RCC 7860 (cell line): Measurements from ENCODE around the gene SSH2.
"Not testable (repeated sequence)": the region's sequence is repeated elsewhere in the genome, so short reads cannot be mapped to it uniquely, and the experiment has no call there.

Experiments used
- DNase-seq: peaks from one replicate; pipeline ENCODE4 v3.0.0-alpha.2; 2015; ENCODE audit warnings: low spot score
- FAIRE-seq: peaks from 2 replicates; lab custom pipeline; 2012; peaks lifted over from hg19 to GRCh38; lab: Jason Lieb, UNC

SSH2 gene

DNA sequence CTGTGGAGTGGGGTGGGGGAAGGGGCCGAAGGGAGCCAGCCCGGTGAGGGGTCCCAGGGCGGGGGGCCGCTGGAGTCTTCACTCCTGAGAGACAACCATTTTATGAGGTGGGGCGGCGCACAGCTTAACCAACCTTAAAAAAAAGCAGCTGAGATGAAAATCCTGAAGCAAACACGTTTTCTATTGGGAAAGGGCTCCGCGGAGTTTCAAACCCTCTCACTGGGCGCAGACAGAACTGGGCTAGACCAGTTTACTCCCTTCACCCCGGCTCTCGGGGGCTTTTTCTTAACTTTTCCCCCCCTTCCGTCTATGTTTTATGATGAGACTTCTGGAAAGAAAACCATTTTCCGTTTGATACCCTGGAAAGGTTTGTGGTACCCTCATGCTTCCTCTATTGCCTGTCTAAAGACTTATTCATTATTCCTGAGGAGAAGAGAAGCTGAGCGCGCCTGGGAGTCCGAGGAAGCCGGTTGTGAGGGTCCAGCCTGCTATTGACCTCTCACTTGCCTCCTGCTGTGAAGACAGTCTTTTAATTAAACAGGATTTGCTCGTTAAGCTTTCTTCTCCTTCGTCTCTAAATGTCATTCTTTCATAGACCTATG lies 482 bp upstream of the SSH2 start:
- no peak for FAIRE-seq

DNA sequence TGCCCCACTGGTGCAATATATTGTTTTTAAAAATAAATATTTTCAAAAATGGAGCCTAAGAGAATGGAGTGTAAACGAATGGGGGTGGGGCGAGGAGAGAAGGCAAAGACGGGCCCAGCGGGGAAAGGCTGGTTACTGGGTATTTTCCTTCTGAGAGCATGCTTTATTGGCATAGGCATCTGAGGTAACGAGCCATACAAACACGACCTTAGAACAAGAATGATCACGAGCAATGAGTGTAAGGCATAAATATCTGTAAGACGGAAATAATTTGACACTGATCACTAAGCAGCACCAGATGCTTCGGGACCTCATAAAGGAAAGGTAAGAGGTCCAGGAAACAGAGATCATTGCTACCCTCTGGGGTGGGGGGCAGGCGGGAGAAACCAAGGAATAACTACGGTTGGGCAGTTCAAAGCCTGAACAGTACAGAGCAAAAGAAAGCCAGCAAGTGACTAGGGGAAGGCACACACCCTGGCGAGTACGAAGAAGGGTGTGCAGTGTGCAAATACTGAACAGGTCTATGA lies 959 bp downstream of the SSH2 start:
- DNase-seq (peak; percentile 49), FAIRE-seq (no peak)

More for the DNA sequence above, 482 bp upstream of the SSH2 start:
- no peak for DNase-seq

DNA sequence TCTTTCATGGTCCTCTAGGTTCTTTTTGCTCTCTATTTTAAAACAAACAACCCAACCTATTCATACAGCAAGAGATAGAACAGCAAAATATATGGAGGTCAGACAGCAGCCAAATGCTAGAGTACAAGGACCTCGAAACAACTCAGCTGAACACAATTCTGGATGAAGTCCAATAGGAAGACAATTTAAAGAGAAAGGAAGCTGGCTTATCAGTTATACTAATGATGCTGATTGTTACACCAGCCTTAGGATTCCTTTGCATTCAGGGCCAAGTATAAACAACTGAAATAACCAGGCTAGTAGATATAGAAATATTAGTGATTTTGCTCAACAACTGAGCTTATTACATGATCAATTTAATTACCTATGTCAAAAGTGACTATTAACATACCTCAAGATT lies 2.5 kb downstream of the SSH2 start:
- FAIRE-seq = no peak

DNA sequence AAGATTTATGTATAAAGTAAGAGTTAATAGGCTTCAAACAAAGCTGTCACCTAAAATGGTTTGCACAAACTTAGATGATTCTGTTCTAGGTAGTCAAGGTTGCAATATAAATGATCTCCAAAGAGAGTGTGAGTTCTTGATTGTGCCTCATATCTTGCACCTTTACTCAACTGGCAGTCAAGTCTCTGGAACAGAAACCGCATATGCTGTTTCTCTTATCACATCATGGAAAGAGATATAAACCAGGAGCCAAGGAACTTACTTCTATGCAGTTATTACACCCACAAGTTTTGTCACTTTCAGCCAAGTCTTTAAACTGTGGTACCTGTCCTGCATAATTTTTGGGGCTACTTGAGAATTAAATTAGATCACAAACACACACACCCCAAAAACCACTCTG lies 5.2 kb downstream of the SSH2 start:
- no peak for FAIRE-seq
- no peak for DNase-seq

More for the DNA sequence above, 2.5 kb downstream of the SSH2 start:
- no peak for DNase-seq

DNA sequence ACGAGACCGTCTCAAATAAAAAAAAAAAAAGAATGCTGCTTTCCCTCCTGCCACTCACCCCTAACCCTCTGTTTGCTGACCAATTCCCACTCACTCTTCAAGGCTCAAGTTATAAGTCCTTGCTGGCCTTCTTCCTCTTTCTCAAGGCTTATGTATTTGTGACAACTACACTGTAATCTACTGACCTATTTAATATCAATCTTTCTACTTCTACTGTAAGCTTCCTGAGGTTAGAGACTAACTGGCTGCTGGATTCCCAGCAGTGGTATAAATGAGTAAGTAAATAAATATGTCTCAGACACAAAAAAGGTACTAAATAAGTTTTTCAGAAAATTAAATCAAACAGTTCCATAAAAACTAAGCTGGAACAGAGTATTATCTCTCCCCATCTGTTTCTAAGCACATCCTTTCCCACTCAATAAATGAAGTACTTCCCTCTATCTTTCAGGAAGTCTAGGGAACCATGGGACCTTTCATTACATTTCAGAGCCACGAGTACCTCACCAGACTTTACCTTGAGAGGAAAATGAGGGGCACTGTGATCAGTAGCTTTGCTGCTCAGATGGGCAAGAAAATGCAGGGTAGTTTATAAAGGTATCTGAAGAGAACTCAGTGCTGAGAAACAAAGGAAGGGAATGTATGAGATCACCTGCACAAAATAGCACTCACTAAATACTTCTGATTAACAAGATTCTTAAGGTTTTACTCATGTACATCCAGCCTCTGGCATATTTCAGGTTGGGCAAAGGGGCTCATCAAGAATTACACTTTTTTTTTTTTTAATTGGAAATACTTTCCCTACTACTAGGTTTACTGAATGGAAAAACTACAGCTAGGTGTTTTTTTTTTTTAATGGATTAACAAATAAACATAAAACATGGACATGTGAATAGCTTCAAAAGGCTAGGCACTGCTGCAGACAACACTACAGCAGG lies 10.8 kb downstream of the SSH2 start:
- DNase-seq (peak; percentile 75), FAIRE-seq (peak; percentile 73)

DNA sequence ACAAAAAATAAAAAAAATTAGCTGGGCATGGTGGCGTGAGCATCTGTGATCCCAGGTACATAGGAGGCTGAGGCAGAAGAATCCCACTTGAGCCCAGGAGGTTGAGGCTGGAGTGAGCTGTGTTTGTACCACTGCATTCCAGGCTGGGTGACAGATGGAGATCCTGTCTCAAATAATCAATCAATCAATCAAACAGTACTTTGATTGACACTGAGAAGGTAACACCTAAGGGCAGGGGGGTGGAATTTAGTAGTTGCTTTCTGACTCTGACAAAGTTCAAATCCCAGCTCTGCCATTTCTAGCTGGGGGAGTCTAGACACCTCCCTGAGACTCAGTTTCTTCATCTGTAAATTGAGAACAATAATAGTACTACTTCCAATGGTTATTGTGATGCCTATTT lies 12.0 kb downstream of the SSH2 start:
- no peak for FAIRE-seq
- no peak for DNase-seq

DNA sequence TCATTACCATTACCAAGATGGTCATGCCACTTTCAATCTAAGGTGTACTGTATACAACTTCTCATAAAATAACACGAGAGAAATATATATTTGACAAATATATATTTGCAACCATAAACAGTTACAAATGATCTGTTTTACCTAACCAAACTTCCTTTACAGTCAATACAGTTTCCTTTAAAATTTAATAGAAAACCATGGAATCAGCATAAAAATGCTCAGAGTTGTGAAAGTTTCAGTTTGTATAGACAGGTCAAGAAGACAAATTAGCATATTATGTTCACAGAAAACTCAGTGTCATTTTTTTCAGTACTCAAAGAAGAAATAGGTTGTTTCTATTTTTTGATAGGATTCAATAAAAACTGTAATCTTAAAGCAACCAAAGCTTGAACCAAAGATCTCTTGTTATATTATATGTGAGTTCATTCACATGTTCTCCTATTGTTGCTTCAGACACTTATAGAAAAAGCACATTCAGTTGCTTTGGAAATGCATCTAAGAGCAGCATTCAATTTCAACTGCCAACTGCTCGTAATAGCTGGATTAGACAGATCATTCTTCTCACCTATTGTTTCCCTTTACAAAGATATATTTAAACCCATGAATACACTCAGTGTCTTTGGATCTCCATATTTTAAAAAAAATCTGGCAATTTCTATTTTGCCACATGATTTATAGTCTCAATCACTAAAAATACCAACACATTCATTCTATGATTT lies 15.1 kb downstream of the SSH2 start:
- DNase-seq = no peak
- FAIRE-seq = peak; percentile 12

DNA sequence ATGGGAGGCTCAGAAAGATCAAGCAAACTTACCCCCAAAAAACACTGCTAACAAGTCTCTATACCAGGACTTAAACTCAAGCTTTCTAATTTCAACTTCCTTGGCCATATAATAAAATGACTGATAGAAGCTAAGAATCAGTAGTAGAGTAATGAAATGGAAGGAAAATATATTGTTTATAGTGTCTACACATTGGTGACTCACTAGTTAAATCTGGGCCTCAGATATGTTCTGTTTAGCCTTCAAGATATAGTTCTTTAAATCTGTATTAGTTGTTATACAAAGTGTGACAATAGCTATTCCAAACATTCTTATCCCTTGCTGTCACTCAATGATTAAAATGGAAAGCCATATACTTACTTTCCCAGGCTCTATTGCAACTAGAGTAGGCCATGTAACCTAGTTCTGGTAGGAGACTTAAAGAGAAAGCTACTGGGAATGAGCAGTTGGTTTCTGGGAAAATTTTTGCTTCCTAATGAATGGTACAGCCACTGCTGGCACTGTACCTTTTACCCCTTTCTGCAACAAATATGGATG lies 18.3 kb downstream of the SSH2 start:
- no peak for DNase-seq
- FAIRE-seq = no peak

DNA sequence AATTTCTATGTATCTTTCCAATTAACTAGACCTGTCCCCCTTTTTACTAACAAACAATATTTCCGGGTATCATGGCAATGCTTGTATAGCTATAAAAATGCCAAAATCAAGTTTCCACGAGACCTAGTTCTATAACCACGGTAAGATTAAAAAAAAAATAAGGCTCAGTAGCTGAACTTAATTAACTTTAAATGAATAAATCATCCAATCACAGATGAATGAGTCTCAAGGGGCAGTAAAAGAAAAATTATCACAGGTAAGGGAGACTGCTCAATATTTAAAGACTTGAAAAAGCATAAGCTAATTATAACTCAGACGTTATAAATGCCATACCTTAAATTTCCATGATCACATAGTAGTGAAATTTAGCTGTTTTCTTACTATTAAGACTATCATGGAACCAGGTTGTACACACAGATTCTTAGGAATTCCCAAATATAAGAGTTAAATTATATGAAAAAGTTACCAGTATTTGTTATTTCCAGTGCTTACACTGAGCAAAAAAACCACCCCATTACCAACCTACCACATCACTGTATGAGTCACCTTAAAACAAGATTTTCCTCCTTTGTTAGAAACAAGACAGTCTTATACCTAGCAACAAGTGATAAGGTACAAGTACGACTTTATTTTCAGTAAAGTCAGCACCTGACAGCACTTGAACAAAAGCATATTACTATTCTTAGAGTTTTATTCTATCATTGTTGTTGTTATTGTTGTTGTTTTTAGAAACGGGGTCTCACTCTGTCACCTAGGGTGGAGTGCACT lies 20.6 kb downstream of the SSH2 start:
- peak; percentile 17 for FAIRE-seq
- DNase-seq = peak; percentile 35

DNA sequence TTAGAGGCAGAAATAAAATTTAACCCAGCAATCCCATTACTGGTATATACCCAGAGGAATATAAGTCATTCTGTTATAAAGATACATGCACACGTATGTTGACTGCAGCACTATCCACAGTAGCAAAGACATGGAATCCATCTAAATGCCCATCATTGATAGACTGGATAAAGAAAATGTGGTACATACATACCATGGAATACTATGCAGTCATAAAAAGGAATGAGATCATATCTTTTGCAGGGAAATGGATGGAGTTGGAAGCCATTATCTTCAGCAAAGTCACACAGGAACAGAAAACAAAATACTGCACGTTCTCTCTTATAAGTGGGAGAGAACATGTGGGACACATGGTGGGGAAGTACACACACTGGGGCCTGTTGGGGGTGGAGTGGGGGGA lies 23.1 kb downstream of the SSH2 start:
- FAIRE-seq = no peak

DNA sequence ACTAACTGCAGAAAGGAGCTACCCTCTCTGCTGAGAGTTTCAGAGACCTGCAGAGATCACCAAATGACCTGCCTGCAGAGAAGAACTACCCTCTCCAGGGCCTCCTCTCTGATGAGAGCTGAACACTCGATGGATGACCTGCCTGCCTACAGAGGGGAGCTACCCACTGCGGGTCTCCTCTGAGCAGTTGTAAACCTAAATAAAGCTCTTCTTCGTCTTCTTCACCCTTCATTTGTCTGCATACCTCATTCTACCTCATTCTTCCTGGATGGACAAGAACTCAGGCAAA lies 24.2 kb downstream of the SSH2 start:
- no peak for DNase-seq
- no peak for FAIRE-seq

More for the DNA sequence above, 23.1 kb downstream of the SSH2 start:
- no peak for DNase-seq

DNA sequence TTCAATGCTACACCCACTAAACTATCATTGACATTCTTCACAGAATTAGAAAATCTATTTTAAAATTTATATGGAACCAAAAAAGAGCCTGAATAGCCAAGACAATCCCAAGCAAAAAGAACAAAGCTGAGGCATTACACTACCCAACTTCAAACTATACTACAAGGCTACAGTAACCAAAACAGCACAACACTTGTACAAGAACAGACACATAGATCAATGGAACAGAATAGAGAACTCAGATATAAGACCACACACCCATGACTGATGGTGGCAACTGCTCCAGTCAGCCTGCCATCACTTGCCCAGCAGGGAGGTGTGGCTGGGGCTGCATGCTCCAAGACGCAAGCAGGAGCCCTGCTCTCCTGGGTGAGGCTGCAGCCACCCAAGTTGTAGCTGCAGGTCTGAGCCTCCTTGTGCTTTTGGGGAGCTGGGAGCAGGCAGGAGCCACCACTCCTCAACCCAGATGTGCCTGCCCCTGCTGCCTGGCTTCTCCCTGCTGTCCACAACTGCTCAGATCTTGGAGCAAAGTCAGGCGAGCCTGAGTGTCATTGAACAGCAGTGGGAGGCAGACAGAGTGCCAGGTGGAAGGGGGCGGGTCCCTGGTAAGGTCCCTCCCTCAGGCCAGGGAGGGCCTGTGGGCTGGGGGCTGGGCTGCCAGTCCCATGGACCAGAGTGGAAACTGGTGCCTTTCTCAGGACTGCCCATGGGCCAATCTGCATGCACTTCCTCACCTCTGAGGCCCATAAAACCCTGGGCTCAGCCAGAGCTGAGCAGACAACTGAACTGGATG lies 24.7 kb downstream of the SSH2 start:
- no peak for FAIRE-seq
- DNase-seq = no peak

DNA sequence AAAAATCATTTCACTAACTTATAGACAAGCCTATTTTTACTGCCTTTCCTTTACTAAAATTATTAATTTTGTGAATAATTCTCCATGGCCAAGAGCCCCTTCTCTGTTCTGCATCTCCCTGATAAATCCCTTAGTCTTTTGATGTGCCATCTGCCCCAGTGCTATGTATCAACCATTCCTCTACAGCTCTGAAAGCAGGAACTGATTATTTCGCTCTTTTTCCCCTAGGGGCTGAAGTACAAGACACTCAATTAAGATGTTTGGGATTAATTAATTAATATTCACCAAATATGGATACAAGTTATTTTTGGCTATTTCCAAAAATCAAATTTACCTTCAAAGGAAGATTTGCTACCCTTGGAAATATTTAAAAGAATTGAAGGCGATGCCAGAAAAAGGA lies 26.6 kb downstream of the SSH2 start:
- DNase-seq (no peak), FAIRE-seq (no peak)

DNA sequence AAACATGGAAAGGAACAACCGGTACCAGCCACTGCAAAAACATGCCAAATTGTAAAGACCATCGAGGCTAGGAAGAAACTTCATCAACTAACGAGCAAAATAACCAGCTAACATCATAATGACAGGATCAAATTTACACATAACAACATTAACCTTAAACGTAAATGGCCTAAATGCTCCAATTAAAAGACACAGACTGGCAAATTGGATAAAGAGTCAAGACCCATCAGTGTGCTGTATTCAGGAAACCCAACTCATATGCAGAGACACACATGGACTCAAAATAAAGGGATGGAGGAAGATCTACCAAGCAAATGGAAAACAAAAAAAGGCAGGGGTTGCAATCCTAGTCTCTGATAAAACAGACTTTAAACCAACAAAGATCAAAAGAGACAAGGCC lies 32.9 kb downstream of the SSH2 start:
- FAIRE-seq, DNase-seq: not testable (repeated sequence)

DNA sequence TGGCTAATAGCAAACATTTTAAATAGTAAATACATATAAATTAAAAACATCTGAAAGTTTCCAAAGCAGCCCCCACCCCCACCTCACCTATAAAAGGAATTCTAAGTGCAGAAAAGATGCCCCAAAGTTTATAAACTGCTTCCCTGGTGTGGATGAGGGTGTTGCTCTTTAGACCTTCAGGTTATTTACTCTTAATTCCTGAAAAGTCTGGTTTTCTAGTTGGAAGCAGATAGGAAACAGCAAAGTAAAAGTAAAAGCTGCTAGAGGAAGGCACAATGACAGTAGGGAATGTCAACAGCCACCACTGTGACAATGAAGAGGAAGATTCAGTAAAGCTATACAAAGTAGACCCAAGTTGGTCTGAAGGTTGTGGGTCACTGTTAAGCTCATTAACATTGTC lies 37.8 kb downstream of the SSH2 start:
- FAIRE-seq (no peak), DNase-seq (no peak)

DNA sequence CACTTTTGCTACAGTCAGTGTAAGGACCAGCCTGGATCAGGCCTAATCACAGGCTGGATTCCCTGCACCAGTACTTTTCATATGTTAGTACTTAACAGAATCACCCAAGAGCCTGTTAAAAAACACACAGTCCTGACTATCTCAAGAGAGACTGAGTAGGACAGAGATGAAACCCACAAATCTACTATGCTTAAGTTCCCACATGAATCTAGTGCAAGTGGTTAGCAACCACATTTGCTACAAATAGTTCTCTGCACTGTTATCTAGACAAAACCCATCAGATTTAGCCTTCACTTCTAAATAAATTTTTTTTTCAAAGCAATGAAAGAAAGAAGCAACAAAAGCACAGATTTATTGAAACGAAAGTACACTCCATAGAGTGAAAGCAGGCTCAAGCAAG lies 38.9 kb downstream of the SSH2 start:
- DNase-seq (no peak), FAIRE-seq (no peak)

DNA sequence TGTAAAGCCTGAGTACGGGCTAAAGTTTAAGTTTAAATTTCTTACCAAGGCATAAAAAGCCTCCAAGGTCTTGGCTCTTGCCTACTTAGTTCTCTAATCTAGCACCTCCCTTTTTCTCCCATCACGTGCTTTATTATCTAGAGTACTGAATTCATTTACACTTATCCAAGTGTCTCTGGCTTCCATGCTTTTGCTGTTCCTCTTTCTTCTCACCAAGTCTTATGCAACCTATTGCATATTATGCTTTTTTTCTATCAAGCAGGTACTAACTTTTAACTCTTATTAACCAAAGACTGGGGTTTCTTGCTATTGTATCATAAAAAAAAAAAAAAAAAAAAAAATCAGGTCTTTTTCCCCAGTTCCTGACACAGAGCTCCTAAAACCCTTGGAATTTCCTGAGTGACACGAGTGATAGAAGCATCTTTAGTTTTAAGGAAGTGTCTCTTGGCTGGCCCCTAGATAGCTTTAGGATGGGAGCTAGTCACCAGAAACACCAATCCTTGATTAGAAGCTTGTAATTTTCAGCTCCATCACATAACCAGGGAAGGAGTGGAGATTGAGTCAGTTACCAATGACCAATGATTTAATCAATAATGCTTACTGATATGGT lies 44.9 kb downstream of the SSH2 start:
- no peak for DNase-seq
- no peak for FAIRE-seq

DNA sequence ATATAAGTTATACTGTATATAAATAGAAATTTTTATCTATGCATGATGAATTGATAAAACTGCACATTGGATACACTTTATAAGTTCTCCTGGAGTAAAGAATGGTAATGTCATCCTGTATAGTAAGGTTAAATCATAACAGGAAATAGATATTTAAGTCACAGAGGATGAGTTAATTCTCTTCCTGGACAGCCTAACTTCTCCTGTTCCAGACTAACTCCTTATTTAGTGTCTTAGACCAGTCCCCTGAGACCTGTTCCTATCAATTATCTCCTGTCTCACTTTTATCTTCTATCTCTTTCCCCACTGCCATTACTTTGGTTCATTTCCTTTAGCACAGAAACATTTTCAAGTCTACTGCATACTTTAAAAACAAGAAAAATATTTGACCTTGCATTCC lies 46.5 kb downstream of the SSH2 start:
- no peak for DNase-seq
- FAIRE-seq = no peak

DNA sequence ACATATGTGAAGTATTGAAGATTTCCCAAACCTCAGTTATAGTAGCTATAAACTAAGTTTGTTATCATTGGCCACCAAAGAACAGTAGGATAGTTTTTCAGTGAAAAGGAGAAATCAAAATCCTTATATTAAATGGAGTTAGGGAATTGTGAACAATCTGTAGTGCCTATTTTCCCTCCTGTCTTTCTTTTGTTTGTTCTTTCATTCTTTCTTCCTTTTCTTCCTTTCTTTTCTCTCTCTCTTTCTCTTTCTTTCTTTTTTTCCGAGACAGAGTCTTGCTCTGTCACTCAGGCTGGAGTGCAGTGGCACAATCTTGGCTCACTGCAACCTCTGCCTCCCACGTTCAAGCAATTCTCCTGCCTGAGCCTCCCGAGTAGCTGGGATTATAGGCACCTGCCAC lies 48.8 kb downstream of the SSH2 start:
- FAIRE-seq (no peak), DNase-seq (no peak)
